DOHH2 (cell line): ENCODE results near the gene HTRA3.

Experiments used
- EZH2phosphoT487 ChIP-seq: fragments of 200-600 bp; sonication (generic); IDR thresholded peaks from 2 replicates; pipeline ENCODE4 v1.6.1; 2017; ENCODE audit warnings: borderline replicate concordance, mild to moderate bottlenecking, antibody characterized with exemption, low read length, moderate library complexity, mixed read lengths
- TF ChIP-seq, protein P1 (sequence below): fragments of 200-600 bp; sonication (generic); IDR thresholded peaks from one replicate; pipeline ENCODE4 v1.5.1; 2014; ENCODE audit warnings: antibody characterized with exemption, mild to moderate bottlenecking, low read depth, low read length; ENCODE audit not compliant: poor library complexity, severe bottlenecking

DNA sequence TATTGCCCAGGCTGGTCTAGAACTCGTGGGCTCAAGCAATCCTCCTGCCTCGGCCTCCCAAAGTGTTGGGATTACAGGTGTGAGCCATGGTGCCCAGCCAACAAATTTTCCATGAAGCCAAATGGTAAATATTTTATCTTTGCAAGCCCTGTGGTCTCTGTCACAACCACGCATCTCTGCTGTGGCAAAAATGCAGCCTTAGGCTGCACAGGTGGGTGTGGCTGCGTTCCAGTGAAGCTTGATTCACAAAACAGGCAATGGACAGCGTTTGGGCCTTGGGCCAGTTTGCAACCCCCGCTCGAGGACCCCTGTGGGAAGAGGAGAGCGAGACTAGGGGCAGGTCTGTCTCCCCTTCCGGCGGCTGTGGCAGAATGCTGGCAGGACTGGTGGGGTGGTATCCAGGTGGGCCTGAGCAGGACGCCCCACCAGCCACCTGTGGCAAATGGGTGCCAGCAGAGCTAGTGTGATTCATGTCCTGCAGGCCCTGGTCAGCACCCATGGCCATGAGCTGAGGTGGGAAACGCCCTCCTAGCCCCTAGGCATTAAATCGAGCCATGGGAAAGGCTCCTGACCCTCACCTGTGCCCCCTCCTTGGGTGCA lies 19.7 kb downstream of the HTRA3 start:
- TF ChIP-seq, protein P1, sequence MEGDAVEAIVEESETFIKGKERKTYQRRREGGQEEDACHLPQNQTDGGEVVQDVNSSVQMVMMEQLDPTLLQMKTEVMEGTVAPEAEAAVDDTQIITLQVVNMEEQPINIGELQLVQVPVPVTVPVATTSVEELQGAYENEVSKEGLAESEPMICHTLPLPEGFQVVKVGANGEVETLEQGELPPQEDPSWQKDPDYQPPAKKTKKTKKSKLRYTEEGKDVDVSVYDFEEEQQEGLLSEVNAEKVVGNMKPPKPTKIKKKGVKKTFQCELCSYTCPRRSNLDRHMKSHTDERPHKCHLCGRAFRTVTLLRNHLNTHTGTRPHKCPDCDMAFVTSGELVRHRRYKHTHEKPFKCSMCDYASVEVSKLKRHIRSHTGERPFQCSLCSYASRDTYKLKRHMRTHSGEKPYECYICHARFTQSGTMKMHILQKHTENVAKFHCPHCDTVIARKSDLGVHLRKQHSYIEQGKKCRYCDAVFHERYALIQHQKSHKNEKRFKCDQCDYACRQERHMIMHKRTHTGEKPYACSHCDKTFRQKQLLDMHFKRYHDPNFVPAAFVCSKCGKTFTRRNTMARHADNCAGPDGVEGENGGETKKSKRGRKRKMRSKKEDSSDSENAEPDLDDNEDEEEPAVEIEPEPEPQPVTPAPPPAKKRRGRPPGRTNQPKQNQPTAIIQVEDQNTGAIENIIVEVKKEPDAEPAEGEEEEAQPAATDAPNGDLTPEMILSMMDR: no peak
- TF ChIP-seq EZH2phosphoT487: no peak
